HepG2 (cell line): ENCODE results near the gene ZSWIM5. TPM values are rescaled to one million over a fixed set of nuclear protein-coding genes. Genes with fewer than 3 reads are reported as not detected.

Experiments used
- ATAC-seq: fragments of 200-7000 bp; cut with Tn5 transposase; 3 replicates; pipeline ENCODE4 v1.9.1; 2020; ENCODE audit warnings: mild to moderate bottlenecking, moderate library complexity
- BruUV-seq: library from RNA; stranded (reverse); fragments of 400-500 nt; replicated peaks from 2 replicates; lab custom pipeline; 2021; lab: Mats Ljungman, UMichigan
- CTCF ChIA-PET: fragments of 300-600 bp; formaldehyde crosslinking; extraction: SDS; loops from one replicate; lab custom pipeline; 2021; ENCODE audit warnings: low total read pairs, inconsistent platforms, low intra/inter-chr PET ratio; lab: Yijun Ruan, JAX
- POLR2A ChIA-PET: fragments of 350-600 bp; sonication (Branson Sonifier 250); formaldehyde crosslinking; loops from one replicate; lab custom pipeline; 2020; ENCODE audit warnings: antibody characterized with exemption, inconsistent platforms; lab: Yijun Ruan, JAX
- DNase-seq: peaks from one replicate; pipeline ENCODE4 v3.0.0-alpha.2; 2015; ENCODE audit warnings: low spot score
- FAIRE-seq: peaks from 3 replicates; lab custom pipeline; 2011; peaks lifted over from hg19 to GRCh38; lab: Jason Lieb, UNC
- H2AFZ ChIP-seq: one replicate; pipeline ENCODE4 v1.6.1; 2011; ENCODE audit warnings: low read length, inconsistent platforms
- H3K27ac ChIP-seq: fragments of 300-600 bp; 3 replicates; pipeline ENCODE4 v1.8.0; 2011; ENCODE audit warnings: mixed run types, mild to moderate bottlenecking, mixed read lengths, low read length, inconsistent platforms; ENCODE audit not compliant: insufficient read depth; ENCODE audit errors: extremely low read length
- H3K27me3 ChIP-seq, 2 experiments: fragments of 200-600 bp in 1 of 2; 2 replicates in 1 of 2; 3 replicates in 1 of 2; pipeline versions ENCODE4 v1.6.0 to v1.8.0; 2011; ENCODE audit warnings: low read length in 2 of 2, mild to moderate bottlenecking in 2 of 2, moderate library complexity in 2 of 2, inconsistent platforms in 1 of 2; ENCODE audit not compliant: insufficient read depth in 2 of 2, control insufficient read depth in 1 of 2
- H3K36me3 ChIP-seq, 2 experiments: fragments of 200-600 bp in 1 of 2; replicated peaks in 1 of 2; 2 replicates in 1 of 2; 3 replicates in 1 of 2; pipeline versions ENCODE4 v1.5.1 to v1.8.0; 2011; ENCODE audit warnings: low read length in 2 of 2, inconsistent platforms in 1 of 2; ENCODE audit not compliant: insufficient read depth in 2 of 2, control insufficient read depth in 1 of 2
- H3K4me1 ChIP-seq: 2 replicates; pipeline ENCODE4 v1.5.1; 2012; ENCODE audit warnings: low read length, inconsistent platforms; ENCODE audit not compliant: insufficient read depth
- H3K4me2 ChIP-seq: 2 replicates; pipeline ENCODE4 v1.6.0; 2011; ENCODE audit warnings: low read depth, low read length, inconsistent platforms
- H3K4me3 ChIP-seq, 3 experiments: fragments of 200-600 bp in 1 of 3; sonication (generic), shearing (Covaris generic) in 1 of 3; replicated peaks in 1 of 3; 2 replicates each; pipeline ENCODE4 v1.5.1; 2011 to 2016; ENCODE audit warnings: low read length in 3 of 3, inconsistent platforms in 2 of 3, low read depth in 2 of 3, mild to moderate bottlenecking in 2 of 3, control low read depth in 1 of 3, mixed read lengths in 1 of 3; ENCODE audit not compliant: insufficient read depth in 1 of 3
- H3K79me2 ChIP-seq: one replicate; pipeline ENCODE4 v1.6.1; 2011; ENCODE audit warnings: low read length, inconsistent platforms; ENCODE audit not compliant: insufficient read depth
- H3K9ac ChIP-seq: 2 replicates; pipeline ENCODE4 v1.6.0; 2011; ENCODE audit warnings: mild to moderate bottlenecking, low read depth, low read length, inconsistent platforms; ENCODE audit not compliant: insufficient read depth
- H3K9me3 ChIP-seq: 2 replicates; pipeline ENCODE4 v1.5.1; 2012; ENCODE audit warnings: mild to moderate bottlenecking, low read length
- H4K20me1 ChIP-seq: 2 replicates; pipeline ENCODE4 v1.6.0; 2011; ENCODE audit warnings: inconsistent platforms, mild to moderate bottlenecking, low read length, moderate library complexity; ENCODE audit not compliant: insufficient read depth
- CAMTA2 ChIP-seq: sonication (generic); formaldehyde crosslinking; IDR thresholded peaks from 2 replicates; pipeline ENCODE4 v1.4.0; 2020; ENCODE audit warnings: mild to moderate bottlenecking, missing genetic modification reagents, borderline replicate concordance
- DMAP1 ChIP-seq: IDR thresholded peaks from 2 replicates; pipeline ENCODE4 v1.6.1; 2016
- SIN3A ChIP-seq: IDR thresholded peaks from 2 replicates; pipeline ENCODE4 v1.6.1; 2011; ENCODE audit warnings: low read depth, mild to moderate bottlenecking, control low read depth, low read length, borderline replicate concordance
- TOPORS ChIP-seq: sonication (generic); formaldehyde crosslinking; IDR thresholded peaks from 2 replicates; pipeline ENCODE4 v1.8.0; 2023; ENCODE audit warnings: mild to moderate bottlenecking, missing genetic modification reagents
- ZNF121 ChIP-seq: sonication (generic); formaldehyde crosslinking; IDR thresholded peaks from 2 replicates; pipeline ENCODE4 v1.5.0; 2020; ENCODE audit warnings: mild to moderate bottlenecking, missing genetic modification reagents
- ZNF20 ChIP-seq: sonication (generic); formaldehyde crosslinking; IDR thresholded peaks from 2 replicates; pipeline ENCODE4 v1.4.0; 2020; ENCODE audit warnings: mild to moderate bottlenecking, moderate library complexity, missing genetic modification reagents
- ZNF746 ChIP-seq: sonication (generic); formaldehyde crosslinking; IDR thresholded peaks from 2 replicates; pipeline ENCODE4 v1.8.0; 2022; ENCODE audit warnings: mild to moderate bottlenecking, missing genetic modification reagents
- ZNF761 ChIP-seq: sonication (generic); formaldehyde crosslinking; conservative IDR thresholded peaks from 2 replicates; pipeline ENCODE4 v1.4.0; 2020; ENCODE audit warnings: mild to moderate bottlenecking, missing genetic modification reagents
- ZNF780A ChIP-seq: sonication (generic); formaldehyde crosslinking; IDR thresholded peaks from 2 replicates; pipeline ENCODE4 v1.8.0; 2022; ENCODE audit warnings: mild to moderate bottlenecking, missing genetic modification reagents, moderate library complexity
- ZSCAN20 ChIP-seq: sonication (generic); formaldehyde crosslinking; IDR thresholded peaks from 2 replicates; pipeline ENCODE4 v1.4.0; 2020; ENCODE audit warnings: missing genetic modification reagents, mild to moderate bottlenecking, borderline replicate concordance
- ZSCAN9 ChIP-seq: IDR thresholded peaks from 2 replicates; pipeline ENCODE4 v1.6.1; 2016; ENCODE audit warnings: borderline replicate concordance
- WGBS: methylation state at CpG from one replicate; pipeline ENCODE4 v1.1.6; 2017; ENCODE audit warnings: low lambda C conversion rate; 5-methylcytosine and 5-hydroxymethylcytosine counted together
- in situ Hi-C: cut with HindIII; loops from 2 replicates; pipeline ENCODE4 v1.10.0; 2017; ENCODE audit warnings: low pct_unique_long_range_greater_than_20kb; ENCODE audit not compliant: extremely low pct_ligation_motif_present
- intact Hi-C: fragments of 100-400 bp; cut with micrococcal nuclease; formaldehyde crosslinking; loops from one replicate; pipeline ENCODE4 v1.10.0; 2022; ENCODE audit not compliant: unreplicated experiment
- polyA plus RNA-seq, 8 experiments: library from polyadenylated mRNA; depleted of rRNA in 3 of 8; stranded (reverse) in 7 of 8; unstranded in 1 of 8; fragments of >200 nt; fragmentation: Illumina TruSeq in 4 of 8; extraction: Trizol in 4 of 8; gene quantifications; 2 replicates each; pipeline versions ENCODE4 v1.2.1 to v1.2.3, GENCODE V29; 2011 to 2016; ENCODE audit warnings: low read depth in 4 of 8, missing spikeins in 1 of 8, mixed read lengths in 1 of 8; ENCODE audit not compliant: insufficient read depth in 1 of 8
- total RNA-seq, 5 experiments: library from RNA; depleted of rRNA; stranded (reverse); fragments of >200 nt; fragmentation: Illumina TruSeq; extraction: Trizol; gene quantifications; 2 replicates each; pipeline ENCODE4 v1.2.3, GENCODE V29; 2016; ENCODE audit warnings: low read depth in 1 of 5
- TF ChIP-seq, protein P1 (sequence below): sonication (generic); formaldehyde crosslinking; IDR thresholded peaks from 2 replicates; pipeline ENCODE4 v1.5.0; 2020; ENCODE audit warnings: mild to moderate bottlenecking, missing genetic modification reagents
- TF ChIP-seq, protein P2 (sequence below): IDR thresholded peaks from 2 replicates; pipeline ENCODE4 v1.4.0; 2020; ENCODE audit warnings: mild to moderate bottlenecking, missing genetic modification reagents

The ZSWIM5 gene
- total and polyA plus RNA-seq, 2 of the 13 experiments (the other 11 are each of a cell fraction or from before 2014, with no cell fraction given) = 11.0 to 20.6 TPM

DNA sequence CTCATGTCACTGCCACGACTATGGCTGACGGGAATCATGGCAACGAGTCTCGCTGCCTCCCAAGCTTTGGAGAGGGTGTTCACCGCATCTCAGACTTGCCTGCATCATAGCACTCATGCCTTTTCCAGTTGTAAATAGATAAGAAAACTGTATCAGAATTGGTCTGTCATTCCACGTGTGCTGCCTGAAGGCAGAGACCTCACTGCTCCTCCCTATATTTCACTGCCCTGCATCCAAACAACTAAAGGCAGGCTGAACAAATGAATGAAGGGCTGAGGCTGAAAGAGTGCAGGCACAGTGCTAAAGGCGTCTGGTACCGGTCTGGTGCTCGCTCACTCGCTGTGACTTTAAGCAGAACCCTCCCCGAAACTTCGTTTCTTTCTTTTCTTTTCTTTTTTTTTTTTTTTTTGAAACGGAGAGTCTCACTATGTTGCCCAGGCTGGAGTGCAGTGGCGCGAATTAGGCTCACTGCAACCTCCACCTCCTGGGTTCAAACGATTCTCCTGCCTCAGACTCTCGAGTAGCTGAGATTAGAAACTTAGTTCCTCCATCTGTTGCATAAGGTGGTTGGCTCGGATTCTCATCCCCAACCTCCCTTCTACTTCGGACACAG, 220.6 kb downstream of the ZSWIM5 start:
- DNase-seq = no peak
- TF ChIP-seq ZNF761 (no peak), ZNF20 (CRISPR knock-in tag) (peak; percentile 29; the same call in 1 of the 2 replicates), ZNF121 (CRISPR knock-in tag) (peak; percentile 98), SIN3A (peak; percentile 53; the same call in 1 of the 2 replicates), TOPORS (0 out of 2 replicates have a peak, but pooled peaks have one; percentile 20), DMAP1 (CRISPR knock-in tag) (no peak), ZSCAN9 (0 out of 2 replicates have a peak, but pooled peaks have one; percentile 1), ZNF746 (CRISPR knock-in tag) (peak; percentile 3; the same call in 1 of the 2 replicates), ZNF780A (CRISPR knock-in tag) (no peak), ZSCAN20 (CRISPR knock-in tag) (0 out of 2 replicates have a peak, but pooled peaks have one; percentile 13), CAMTA2 (CRISPR knock-in tag) (0 out of 2 replicates have a peak, but pooled peaks have one; percentile 8)
- TF ChIP-seq, protein P1, sequence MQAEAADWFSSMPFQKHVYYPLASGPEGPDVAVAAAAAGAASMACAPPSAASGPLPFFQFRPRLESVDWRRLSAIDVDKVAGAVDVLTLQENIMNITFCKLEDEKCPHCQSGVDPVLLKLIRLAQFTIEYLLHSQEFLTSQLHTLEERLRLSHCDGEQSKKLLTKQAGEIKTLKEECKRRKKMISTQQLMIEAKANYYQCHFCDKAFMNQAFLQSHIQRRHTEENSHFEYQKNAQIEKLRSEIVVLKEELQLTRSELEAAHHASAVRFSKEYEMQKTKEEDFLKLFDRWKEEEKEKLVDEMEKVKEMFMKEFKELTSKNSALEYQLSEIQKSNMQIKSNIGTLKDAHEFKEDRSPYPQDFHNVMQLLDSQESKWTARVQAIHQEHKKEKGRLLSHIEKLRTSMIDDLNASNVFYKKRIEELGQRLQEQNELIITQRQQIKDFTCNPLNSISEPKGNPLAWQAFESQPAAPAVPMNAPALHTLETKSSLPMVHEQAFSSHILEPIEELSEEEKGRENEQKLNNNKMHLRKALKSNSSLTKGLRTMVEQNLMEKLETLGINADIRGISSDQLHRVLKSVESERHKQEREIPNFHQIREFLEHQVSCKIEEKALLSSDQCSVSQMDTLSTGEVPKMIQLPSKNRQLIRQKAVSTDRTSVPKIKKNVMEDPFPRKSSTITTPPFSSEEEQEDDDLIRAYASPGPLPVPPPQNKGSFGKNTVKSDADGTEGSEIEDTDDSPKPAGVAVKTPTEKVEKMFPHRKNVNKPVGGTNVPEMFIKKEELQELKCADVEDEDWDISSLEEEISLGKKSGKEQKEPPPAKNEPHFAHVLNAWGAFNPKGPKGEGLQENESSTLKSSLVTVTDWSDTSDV = no peak
- TF ChIP-seq, protein P2, sequence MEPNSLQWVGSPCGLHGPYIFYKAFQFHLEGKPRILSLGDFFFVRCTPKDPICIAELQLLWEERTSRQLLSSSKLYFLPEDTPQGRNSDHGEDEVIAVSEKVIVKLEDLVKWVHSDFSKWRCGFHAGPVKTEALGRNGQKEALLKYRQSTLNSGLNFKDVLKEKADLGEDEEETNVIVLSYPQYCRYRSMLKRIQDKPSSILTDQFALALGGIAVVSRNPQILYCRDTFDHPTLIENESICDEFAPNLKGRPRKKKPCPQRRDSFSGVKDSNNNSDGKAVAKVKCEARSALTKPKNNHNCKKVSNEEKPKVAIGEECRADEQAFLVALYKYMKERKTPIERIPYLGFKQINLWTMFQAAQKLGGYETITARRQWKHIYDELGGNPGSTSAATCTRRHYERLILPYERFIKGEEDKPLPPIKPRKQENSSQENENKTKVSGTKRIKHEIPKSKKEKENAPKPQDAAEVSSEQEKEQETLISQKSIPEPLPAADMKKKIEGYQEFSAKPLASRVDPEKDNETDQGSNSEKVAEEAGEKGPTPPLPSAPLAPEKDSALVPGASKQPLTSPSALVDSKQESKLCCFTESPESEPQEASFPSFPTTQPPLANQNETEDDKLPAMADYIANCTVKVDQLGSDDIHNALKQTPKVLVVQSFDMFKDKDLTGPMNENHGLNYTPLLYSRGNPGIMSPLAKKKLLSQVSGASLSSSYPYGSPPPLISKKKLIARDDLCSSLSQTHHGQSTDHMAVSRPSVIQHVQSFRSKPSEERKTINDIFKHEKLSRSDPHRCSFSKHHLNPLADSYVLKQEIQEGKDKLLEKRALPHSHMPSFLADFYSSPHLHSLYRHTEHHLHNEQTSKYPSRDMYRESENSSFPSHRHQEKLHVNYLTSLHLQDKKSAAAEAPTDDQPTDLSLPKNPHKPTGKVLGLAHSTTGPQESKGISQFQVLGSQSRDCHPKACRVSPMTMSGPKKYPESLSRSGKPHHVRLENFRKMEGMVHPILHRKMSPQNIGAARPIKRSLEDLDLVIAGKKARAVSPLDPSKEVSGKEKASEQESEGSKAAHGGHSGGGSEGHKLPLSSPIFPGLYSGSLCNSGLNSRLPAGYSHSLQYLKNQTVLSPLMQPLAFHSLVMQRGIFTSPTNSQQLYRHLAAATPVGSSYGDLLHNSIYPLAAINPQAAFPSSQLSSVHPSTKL = no peak
- TF ChIP-seq, all 625 proteins: peak for 8
- in situ Hi-C loops = no loop called here

More for the DNA sequence above, 220.6 kb downstream of the ZSWIM5 start:
- H3K4me1 ChIP-seq = peaks cover 15% of the 10 kb centered on the region
- H3K79me2 ChIP-seq = peaks cover 16% of the 10 kb centered on the region
- H3K27me3 ChIP-seq = no peaks in the 10 kb centered on the region; a peak in 1 of 5 replicates
- FAIRE-seq = peak; percentile 58
- peak; percentile 51 for ATAC-seq
- 2% methylated on average over 17 of the region's 19 CpGs for WGBS
- H3K4me2 ChIP-seq = peak overlapping the region; percentile 88
- ChIA-PET CTCF (no interaction called here), POLR2A (interaction anchor here (0.5 to 2.9 kb wide), 16 partner anchors 9 to 354 kb away, joined by 3 to 34 read pairs (median 4); partner anchors contain the start of genes BTBD19, HECTD3, MUTYH and RPS8)
- H3K9me3 ChIP-seq = no peaks in the 10 kb centered on the region
- peak overlapping the region; percentile 62 to 87 (median 79) for H3K4me3 ChIP-seq
- intact Hi-C loops = no loop called here
- no peaks in the 10 kb centered on the region for H4K20me1 ChIP-seq
- peak overlapping the region; percentile 79 for H3K9ac ChIP-seq
- H2AFZ ChIP-seq = peak overlapping the region; percentile 55
- BruUV-seq = TSS peak; percentile 87
- H3K36me3 ChIP-seq = no peaks in the 10 kb centered on the region
- H3K27ac ChIP-seq = peak overlapping the region; percentile 45
